K562 (cell line): ENCODE measurements around the gene ARMC2. TPM values are rescaled to one million over a fixed set of nuclear protein-coding genes. Genes with fewer than 3 reads are reported as not detected.

Source experiments
- ATAC-seq: fragments of 200-7000 bp; cut with Tn5 transposase; 3 replicates; pipeline ENCODE4 v1.9.1; 2020; ENCODE audit warnings: moderate library complexity
- BruUV-seq: library from RNA; stranded (reverse); fragments of 400-500 nt; replicated peaks from 2 replicates; lab custom pipeline; 2021; lab: Mats Ljungman, UMichigan
- CTCF ChIA-PET: fragments of 300-600 bp; formaldehyde crosslinking; extraction: SDS; loops from one replicate; lab custom pipeline; 2021; ENCODE audit warnings: low intra/inter-chr PET ratio; lab: Yijun Ruan, JAX
- POLR2A ChIA-PET: fragments of 300-600, 350-650 bp; sonication (Branson Sonifier 250); formaldehyde crosslinking; extraction: SDS; loops from one replicate; lab custom pipeline; 2021; ENCODE audit warnings: antibody characterized with exemption, inconsistent platforms; lab: Yijun Ruan, JAX
- DNase-seq, 4 experiments: peaks; one replicate each; pipeline versions ENCODE4 v3.0.0 to v3.0.0-alpha.2; 2011 to 2018; ENCODE audit warnings: low spot score in 3 of 4, mixed read lengths in 3 of 4; ENCODE audit errors: extremely low read depth in 1 of 4
- FAIRE-seq: peaks from 2 replicates; lab custom pipeline; 2011; peaks lifted over from hg19 to GRCh38; lab: Jason Lieb, UNC
- H2AFZ ChIP-seq: 2 replicates; pipeline ENCODE4 v1.6.0; 2011; ENCODE audit warnings: low read depth, low read length, control low read depth, inconsistent platforms
- H3K27ac ChIP-seq: fragments of 200-600 bp; 3 replicates; pipeline ENCODE4 v1.8.0; 2011; ENCODE audit warnings: low read depth, mild to moderate bottlenecking, control low read depth, inconsistent platforms, low read length, moderate library complexity, mixed read lengths; ENCODE audit errors: extremely low read depth
- H3K27me3 ChIP-seq, 2 experiments: fragments of 300-600 bp in 1 of 2; 2 replicates in 1 of 2; 3 replicates in 1 of 2; pipeline versions ENCODE4 v1.6.0 to v1.8.0; 2011; ENCODE audit warnings: inconsistent platforms in 2 of 2, low read length in 2 of 2, mild to moderate bottlenecking in 1 of 2, mixed read lengths in 1 of 2, moderate library complexity in 1 of 2; ENCODE audit not compliant: control insufficient read depth in 2 of 2, insufficient read depth in 2 of 2
- H3K36me3 ChIP-seq: fragments of 300-600 bp; 3 replicates; pipeline ENCODE4 v1.8.0; 2011; ENCODE audit warnings: mild to moderate bottlenecking, low read length, inconsistent platforms; ENCODE audit not compliant: control insufficient read depth, insufficient read depth
- H3K4me1 ChIP-seq, 2 experiments: fragments of 200-600 bp in 1 of 2; replicated peaks in 1 of 2; 2 replicates in 1 of 2; 3 replicates in 1 of 2; pipeline versions ENCODE4 v1.5.1 to v1.8.0; 2011; ENCODE audit warnings: inconsistent platforms in 2 of 2, low read length in 2 of 2, mild to moderate bottlenecking in 1 of 2, mixed read lengths in 1 of 2, moderate library complexity in 1 of 2; ENCODE audit not compliant: control insufficient read depth in 2 of 2, insufficient read depth in 2 of 2
- H3K4me2 ChIP-seq: 2 replicates; pipeline ENCODE4 v1.6.1; 2011; ENCODE audit warnings: low read length, control low read depth, inconsistent platforms, mixed read lengths; ENCODE audit not compliant: insufficient read depth
- H3K4me3 ChIP-seq: fragments of 200-600 bp; sonication (generic), shearing (Covaris generic); 2 replicates; pipeline ENCODE4 v1.5.1; 2016; ENCODE audit warnings: control low read depth, inconsistent platforms
- H3K79me2 ChIP-seq: fragments of 200-600 bp; 3 replicates; pipeline ENCODE4 v1.8.0; 2011; ENCODE audit warnings: low read length, inconsistent platforms; ENCODE audit not compliant: control insufficient read depth, insufficient read depth
- H3K9ac ChIP-seq, 2 experiments: 2 replicates each; pipeline versions ENCODE4 v1.6.0 to v1.6.1; 2011; ENCODE audit warnings: low read depth in 2 of 2, low read length in 2 of 2, control low read depth in 1 of 2, inconsistent platforms in 1 of 2, mild to moderate bottlenecking in 1 of 2, mixed read lengths in 1 of 2; ENCODE audit not compliant: insufficient read depth in 1 of 2
- H3K9me1 ChIP-seq: one replicate; pipeline ENCODE4 v1.6.0; 2011; ENCODE audit warnings: inconsistent platforms, mild to moderate bottlenecking, low read length, moderate library complexity; ENCODE audit not compliant: control insufficient read depth, insufficient read depth
- H3K9me3 ChIP-seq: replicated peaks from 2 replicates; pipeline ENCODE4 v1.5.1; 2011; ENCODE audit warnings: low read depth, low read length, inconsistent platforms; ENCODE audit not compliant: control insufficient read depth, insufficient read depth
- H4K20me1 ChIP-seq: replicated peaks from 2 replicates; pipeline ENCODE4 v1.6.1; 2011; ENCODE audit warnings: low read length, inconsistent platforms, mixed read lengths; ENCODE audit not compliant: control insufficient read depth, insufficient read depth
- DMBX1 ChIP-seq: fragments of 250-450 bp; sonication (Bioruptor Pico); IDR thresholded peaks from 2 replicates; pipeline ENCODE4 v1.8.0; 2022; ENCODE audit warnings: inconsistent platforms, mild to moderate bottlenecking, moderate library complexity, borderline replicate concordance
- EP300 ChIP-seq: IDR thresholded peaks from 2 replicates; pipeline ENCODE4 v1.6.1; 2012; ENCODE audit warnings: low read length, improper control_type of control experiment
- ETS1 ChIP-seq: conservative IDR thresholded peaks from 2 replicates; pipeline ENCODE4 v1.6.1; 2011; ENCODE audit warnings: low read depth, mild to moderate bottlenecking, low read length; ENCODE audit not compliant: control insufficient read depth
- IRF1 ChIP-seq: sonication (generic); formaldehyde crosslinking; IDR thresholded peaks from 2 replicates; pipeline ENCODE4 v1.8.0; 2022; ENCODE audit warnings: missing genetic modification reagents, mild to moderate bottlenecking, borderline replicate concordance
- JUN ChIP-seq, 2 experiments: sonication (generic) in 1 of 2; formaldehyde crosslinking in 1 of 2; IDR thresholded peaks; 2 replicates each; pipeline versions ENCODE4 v1.6.1 to v1.8.0; 2012 to 2022; ENCODE audit warnings: borderline replicate concordance in 2 of 2, mild to moderate bottlenecking in 2 of 2, improper control_type of control experiment in 1 of 2, low read depth in 1 of 2, low read length in 1 of 2, missing genetic modification reagents in 1 of 2
- KAT8 ChIP-seq: fragments of 450-650 bp; IDR thresholded peaks from 2 replicates; pipeline ENCODE4 v1.6.1; 2016; ENCODE audit warnings: low read depth, mild to moderate bottlenecking
- RBM22 ChIP-seq: fragments of 200-400 bp; formaldehyde crosslinking; IDR thresholded peaks from 2 replicates; pipeline ENCODE4 v1.6.1; 2018; ENCODE audit warnings: low read length, low read depth; ENCODE audit not compliant: poor library complexity, severe bottlenecking
- RBM39 ChIP-seq: fragments of 200-400 bp; formaldehyde crosslinking; optimal IDR thresholded peaks from 2 replicates; pipeline ENCODE3; 2018; ENCODE audit warnings: low read depth, low read length
- SNAPC5 ChIP-seq: fragments of 250-450 bp; sonication (Bioruptor Pico); IDR thresholded peaks from 2 replicates; pipeline ENCODE4 v1.8.0; 2021; ENCODE audit warnings: moderate library complexity, mild to moderate bottlenecking, inconsistent platforms
- SP1 ChIP-seq: sonication (generic); formaldehyde crosslinking; IDR thresholded peaks from 2 replicates; pipeline ENCODE4 v1.8.1; 2022; ENCODE audit warnings: mild to moderate bottlenecking, missing genetic modification reagents
- USF1 ChIP-seq: sonication (generic); formaldehyde crosslinking; IDR thresholded peaks from 2 replicates; pipeline ENCODE4 v1.9.0; 2022; ENCODE audit warnings: mild to moderate bottlenecking, missing genetic modification reagents
- ZNF77 ChIP-seq: fragments of 250-450 bp; sonication (Bioruptor Pico); IDR thresholded peaks from 2 replicates; pipeline ENCODE4 v1.5.0; 2020
- WGBS: fragments of 100-300 bp; shearing (Covaris generic); methylation state at CpG from one replicate; pipeline ENCODE4 v1.1.6; 2016; ENCODE audit warnings: low coverage, mixed read lengths; ENCODE audit not compliant: insufficient coverage; ENCODE audit errors: missing lambda C conversion rate; 5-methylcytosine and 5-hydroxymethylcytosine counted together
- in situ Hi-C: fragments of 300-500 bp; cut with MboI; formaldehyde crosslinking; loops from 4 replicates; pipeline ENCODE4 v1.15.0; 2018; ENCODE audit warnings: inconsistent platforms, mixed read lengths
- intact Hi-C: fragments of 100-400 bp; cut with micrococcal nuclease; formaldehyde crosslinking; loops from 2 replicates; pipeline ENCODE4 v1.14.2; 2022
- polyA plus RNA-seq, 8 experiments: library from polyadenylated mRNA; depleted of rRNA in 4 of 8; stranded (reverse) in 5 of 8; unstranded in 3 of 8; fragments of >200 nt; fragmentation: Nextera tagmentation in 2 of 8; fragmentation: Illumina TruSeq in 1 of 8; extraction: Ambion mirVana in 2 of 8; extraction: Trizol in 1 of 8; gene quantifications; 2 replicates each; pipeline versions ENCODE4 v1.2.1 to v1.2.3, GENCODE V29; 2011 to 2014; ENCODE audit warnings: inconsistent platforms in 1 of 8, missing spikeins in 1 of 8
- total RNA-seq, 7 experiments: library from RNA; depleted of rRNA in 6 of 7; stranded (reverse); fragments of >200 nt in 6 of 7; fragmentation: Illumina TruSeq in 2 of 7; extraction: Trizol in 2 of 7; gene quantifications; 2 replicates each; pipeline versions ENCODE4 v1.2.1 to v1.2.3, GENCODE V29; 2011 to 2021; ENCODE audit warnings: low replicate concordance in 1 of 7

Gene ARMC2
- total and polyA plus RNA-seq, 9 of the 15 experiments (the other 6 are each of a cell fraction or from before 2014, with no cell fraction given): 0.14 to 3.0 (median 0.82) TPM

GRCh38 chr6:108804956-108805355 lies 43.3 kb upstream of the ARMC2 start:
- Histone ChIP-seq H3K9ac (no peak overlapping the region), H3K9me1 (no peaks in the 10 kb centered on the region), H3K36me3 (no peaks in the 10 kb centered on the region), H3K4me2 (no peak overlapping the region), H3K79me2 (no peaks in the 10 kb centered on the region), H3K27me3 (peaks cover 15 to 44% of the 10 kb centered on the region in 2 experiments), H3K4me3 (no peak overlapping the region), H3K9me3 (no peaks in the 10 kb centered on the region), H3K27ac (no peak overlapping the region), H3K4me1 (no peaks in the 10 kb centered on the region)
- FAIRE-seq (no peak), DNase-seq (no peak), ATAC-seq (no peak)
- intact Hi-C loops: no loop called here
- BruUV-seq: no TSS peak
- WGBS: 5% methylated on average over 6 of the region's 6 CpGs
- CTCF ChIA-PET: no interaction called here
- POLR2A ChIA-PET: interaction anchor here (0.9 kb wide), 1 partner anchor 248 kb away, joined by 3 read pairs; no protein-coding TSS in a partner anchor
- no peak for TF ChIP-seq ZNF77
- TF ChIP-seq USF1 (CRISPR knock-in tag): no peak
- no peak for TF ChIP-seq RBM39
- TF ChIP-seq EP300: no peak
- TF ChIP-seq, all 486 proteins: peak for 0
- in situ Hi-C loops: no loop called here
- Histone ChIP-seq H4K20me1 (0 out of 2 replicates have a peak, but pooled peaks cover 5% of the 10 kb centered on the region), H2AFZ (no peak overlapping the region)

GRCh38 chr6:108805611-108806167 lies 42.5 kb upstream of the ARMC2 start:
- ChIA-PET CTCF (no interaction called here), POLR2A (interaction anchor here (0.6 kb wide), 1 partner anchor 723 kb away, joined by 3 read pairs; no protein-coding TSS in a partner anchor)
- no peaks in the 10 kb centered on the region for H3K9me3 ChIP-seq
- no peaks in the 10 kb centered on the region for H3K79me2 ChIP-seq
- ATAC-seq (no peak), FAIRE-seq (no peak), DNase-seq (no peak)
- H3K4me1 ChIP-seq: no peaks in the 10 kb centered on the region
- no peak overlapping the region for H3K27ac ChIP-seq
- H2AFZ ChIP-seq: no peak overlapping the region
- no peak overlapping the region for H3K4me3 ChIP-seq
- WGBS: 2% methylated on average over 5 of the region's 5 CpGs
- peaks cover 11 to 41% of the 10 kb centered on the region in 2 experiments for H3K27me3 ChIP-seq
- H3K9me1 ChIP-seq: no peaks in the 10 kb centered on the region
- H4K20me1 ChIP-seq: 0 out of 2 replicates have a peak, but pooled peaks cover 5% of the 10 kb centered on the region
- H3K36me3 ChIP-seq: no peaks in the 10 kb centered on the region
- no peak overlapping the region for H3K9ac ChIP-seq
- intact Hi-C loops (no loop called here), in situ Hi-C loops (no loop called here)
- no TSS peak for BruUV-seq
- no peak overlapping the region for H3K4me2 ChIP-seq
- TF ChIP-seq KAT8 (no peak), IRF1 (CRISPR knock-in tag) (no peak), RBM22 (no peak), SP1 (CRISPR knock-in tag) (no peak), DMBX1 (CRISPR knock-in tag) (no peak), SNAPC5 (CRISPR knock-in tag) (no peak), JUN (IDR thresholded peaks at IDR 0.05; ENCODE audit: borderline replicate concordance, low read depth, low read length) (no peak), JUN (CRISPR knock-in tag; IDR thresholded peaks at IDR 0.05; ENCODE audit: borderline replicate concordance) (no peak), ETS1 (no peak)
